Stimulated activated CD8-positive, alpha-beta memory T cell treated with anti-CD3 and anti-CD28 coated beads, Interleukin-2, amount 100 ng/mL, for 48 hours (primary cell): ENCODE results near the gene MAST2.

Source experiments
- DNase-seq, 2 donors: peaks; one replicate each; pipeline ENCODE4 v3.0.0-alpha.2; 2020; ENCODE audit warnings: low read depth in 2 of 2

MAST2 gene

GRCh38 chr1:45982359-45982758 lies 178.9 kb downstream of the MAST2 start:
- DNase-seq: no peak

DNA sequence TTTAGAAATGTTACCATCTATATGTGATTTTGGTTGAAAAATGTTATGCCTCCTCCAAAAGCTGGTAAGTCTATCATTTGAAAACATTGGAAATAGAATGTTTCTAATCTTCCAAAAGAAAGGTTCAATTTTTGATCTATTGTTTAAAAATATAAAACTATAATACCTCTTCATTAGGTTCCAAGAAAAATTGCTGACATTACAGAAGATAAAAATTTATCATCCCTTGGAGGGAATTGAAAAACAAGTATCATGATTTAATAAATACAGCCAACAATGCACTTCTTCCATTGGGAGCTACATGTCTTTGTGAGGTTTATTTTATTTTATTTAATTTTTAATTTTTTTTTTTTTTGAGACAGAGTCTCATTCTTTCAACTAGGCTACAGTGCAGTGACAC lies 180.6 kb downstream of the MAST2 start:
- no peak for DNase-seq

DNA sequence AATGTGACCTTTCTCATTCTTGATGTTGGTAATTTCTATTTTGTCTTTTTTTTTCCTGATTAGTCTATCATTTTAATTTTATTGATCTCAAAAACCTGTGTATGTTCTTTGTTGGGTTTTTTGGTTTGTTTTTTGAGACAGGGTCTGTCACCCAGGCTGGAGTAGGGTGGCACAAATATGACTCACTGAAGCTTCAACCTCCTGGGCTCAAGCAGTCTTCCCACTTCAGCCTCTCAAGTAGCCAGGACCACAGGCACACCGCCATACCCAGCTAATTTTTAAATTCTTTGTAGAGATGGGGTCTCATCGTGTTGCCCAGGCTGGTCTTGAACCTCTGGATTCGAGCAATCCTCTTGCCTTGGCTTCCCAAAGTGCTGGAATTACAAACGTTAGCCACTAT lies 183.8 kb downstream of the MAST2 start:
- DNase-seq: no peak

- no peak for DNase-seq
These were observed 185.8 kb downstream of the MAST2 start for GRCh38 chr1:45989249-45989648.

DNA sequence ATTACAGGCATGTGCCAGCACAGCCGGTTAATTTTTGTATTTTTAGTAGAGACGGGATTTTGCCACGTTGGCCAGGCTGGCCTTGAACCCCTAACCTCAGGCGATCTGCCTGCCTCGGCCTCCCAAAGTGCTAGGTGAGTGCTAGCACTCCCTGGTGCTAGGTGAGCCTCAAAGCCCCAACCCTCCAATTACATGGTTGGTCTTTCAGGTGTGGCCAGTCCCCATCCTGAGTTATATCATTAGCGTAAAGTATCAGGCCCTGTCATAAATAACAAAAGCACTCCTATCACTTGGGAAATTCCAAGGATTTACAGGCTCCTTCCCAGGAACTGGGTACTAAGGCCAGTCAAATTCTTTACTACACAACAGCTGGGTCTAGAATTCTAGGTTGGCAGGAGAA lies 191.0 kb downstream of the MAST2 start:
- DNase-seq: no peak

DNA sequence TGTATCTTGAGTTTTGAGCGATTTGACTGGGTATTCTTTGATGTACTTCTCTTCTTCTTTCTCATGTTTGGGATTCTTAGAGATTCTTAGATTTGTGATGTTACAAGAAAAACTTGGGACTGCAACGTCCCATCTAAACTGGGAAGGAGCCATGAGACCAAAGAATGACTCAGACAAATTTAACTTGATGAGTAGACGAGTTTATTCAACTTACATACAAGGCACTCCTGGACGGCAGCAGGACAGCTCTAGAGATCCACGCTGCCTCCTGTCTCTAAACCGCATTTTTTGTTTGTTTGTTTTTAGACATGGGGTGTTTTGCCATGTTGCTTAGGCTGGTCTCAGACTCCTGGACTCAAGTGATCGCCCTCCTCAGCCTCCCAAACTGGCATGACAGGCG lies 191.9 kb downstream of the MAST2 start:
- DNase-seq: no peak

GRCh38 chr1:45998020-45998617 lies 194.7 kb downstream of the MAST2 start:
- no peak for DNase-seq

GRCh38 chr1:45999507-45999906 lies 196.1 kb downstream of the MAST2 start:
- no peak for DNase-seq

DNA sequence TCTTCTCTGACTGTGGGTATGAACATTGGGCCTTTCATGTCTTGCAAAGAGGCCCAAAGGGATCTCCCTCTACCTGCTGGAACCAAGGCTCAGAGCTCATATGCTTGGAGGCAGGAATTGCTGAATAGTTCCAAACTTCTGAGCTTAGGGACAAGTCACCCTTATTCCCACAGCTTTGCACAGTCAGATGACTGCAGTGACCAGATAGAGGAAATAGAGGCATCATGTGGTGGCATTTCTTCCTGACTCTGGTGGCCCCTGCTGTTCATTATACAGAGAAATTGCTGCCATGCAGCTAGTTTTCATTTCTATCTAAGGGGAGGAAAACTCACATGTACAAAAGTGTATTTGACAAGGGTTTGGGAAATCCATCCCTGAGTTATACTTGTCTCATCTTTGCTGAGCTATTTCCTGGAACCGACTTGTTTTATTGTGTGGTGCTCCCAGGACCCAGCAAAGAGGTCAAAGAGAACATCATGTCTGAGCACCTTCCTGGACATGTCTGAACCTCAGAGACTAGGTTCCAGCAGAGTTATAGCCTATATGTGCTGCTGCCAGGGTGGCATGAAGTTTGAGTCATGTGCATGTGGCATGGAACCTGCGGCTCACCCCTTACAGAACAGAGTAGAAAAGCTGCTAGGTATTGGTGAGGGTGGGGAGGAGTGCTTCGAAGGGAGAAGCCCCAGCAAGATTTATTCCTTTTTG lies 197.8 kb downstream of the MAST2 start:
- DNase-seq: no peak

- no peak for DNase-seq
These were observed 199.2 kb downstream of the MAST2 start for GRCh38 chr1:46002551-46003150.

DNA sequence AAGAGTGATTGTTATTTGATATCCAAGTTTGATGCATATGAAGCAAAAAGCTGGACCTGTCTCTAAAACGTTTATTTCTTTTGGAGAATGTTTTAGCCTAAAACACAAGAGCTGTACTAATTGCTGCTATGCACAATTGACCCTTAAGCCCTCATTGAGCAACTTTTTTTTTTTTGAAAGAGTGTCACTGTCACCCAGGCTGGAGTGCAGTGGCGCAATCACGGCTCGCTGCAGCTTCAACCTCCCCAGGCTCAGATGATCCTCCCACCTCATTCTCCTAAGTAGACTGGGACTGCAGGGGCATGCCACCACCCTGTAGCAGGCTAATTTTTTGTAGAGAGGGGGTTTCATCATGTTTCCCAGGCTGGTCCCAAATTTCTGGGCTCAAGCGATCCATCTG lies 199.9 kb downstream of the MAST2 start:
- no peak for DNase-seq

DNA sequence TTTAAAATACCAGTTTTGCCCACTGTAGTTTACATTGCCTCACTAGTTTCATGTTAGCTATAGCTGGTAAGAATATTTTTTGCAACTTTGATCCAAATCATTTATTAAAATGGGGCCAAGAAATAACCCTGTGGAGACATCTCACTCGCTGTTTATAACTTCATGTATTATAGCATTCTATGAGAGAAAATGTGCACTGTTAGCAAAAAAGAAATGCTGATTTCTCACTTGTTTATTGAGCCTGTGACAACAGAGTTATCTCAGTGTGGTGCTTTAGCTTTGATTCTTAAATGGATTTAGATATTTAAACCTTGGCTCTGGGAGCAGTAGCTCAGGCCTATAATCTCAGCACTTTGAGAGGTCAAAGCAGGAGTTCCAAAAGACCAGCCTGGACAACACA lies 201.1 kb downstream of the MAST2 start:
- no peak for DNase-seq

- no peak for DNase-seq
These were observed 202.2 kb downstream of the MAST2 start for GRCh38 chr1:46005594-46005993.

DNA sequence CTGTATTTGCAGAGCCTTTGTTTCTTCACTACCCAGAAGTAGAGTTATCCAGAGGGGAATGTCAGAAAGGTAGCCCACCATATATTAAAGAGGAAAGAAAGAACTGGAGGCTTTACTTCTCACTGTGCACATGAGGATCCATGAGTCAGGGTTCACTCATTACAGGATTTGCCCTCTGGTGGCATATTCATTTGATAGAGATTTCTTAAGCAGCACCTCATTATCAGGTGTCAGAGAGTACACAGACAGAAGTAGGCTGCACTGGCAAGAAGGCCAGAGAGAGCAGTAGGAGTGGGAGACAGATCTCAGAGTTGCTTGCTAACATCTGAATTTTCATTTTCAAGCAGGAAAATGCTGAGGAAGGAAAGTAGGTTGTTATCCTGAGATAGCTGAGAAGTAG lies 205.2 kb downstream of the MAST2 start:
- no peak for DNase-seq

DNA sequence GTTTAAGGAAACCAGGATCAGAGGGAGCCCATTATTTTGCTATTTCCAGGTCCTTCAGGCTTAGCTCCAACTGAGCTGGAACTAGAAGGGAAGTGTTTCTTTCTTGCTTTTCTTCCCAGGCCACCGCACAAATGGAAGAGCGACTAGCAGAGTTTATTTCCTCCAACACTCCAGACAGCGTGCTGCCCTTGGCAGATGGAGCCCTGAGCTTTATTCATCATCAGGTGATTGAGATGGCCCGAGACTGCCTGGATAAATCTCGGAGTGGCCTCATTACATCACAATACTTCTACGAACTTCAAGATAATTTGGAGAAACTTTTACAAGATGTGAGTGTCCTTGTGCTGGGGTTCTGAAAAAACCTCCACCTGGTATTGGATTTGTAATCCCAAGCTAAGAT lies 207.2 kb downstream of the MAST2 start:
- DNase-seq: no peak

DNA sequence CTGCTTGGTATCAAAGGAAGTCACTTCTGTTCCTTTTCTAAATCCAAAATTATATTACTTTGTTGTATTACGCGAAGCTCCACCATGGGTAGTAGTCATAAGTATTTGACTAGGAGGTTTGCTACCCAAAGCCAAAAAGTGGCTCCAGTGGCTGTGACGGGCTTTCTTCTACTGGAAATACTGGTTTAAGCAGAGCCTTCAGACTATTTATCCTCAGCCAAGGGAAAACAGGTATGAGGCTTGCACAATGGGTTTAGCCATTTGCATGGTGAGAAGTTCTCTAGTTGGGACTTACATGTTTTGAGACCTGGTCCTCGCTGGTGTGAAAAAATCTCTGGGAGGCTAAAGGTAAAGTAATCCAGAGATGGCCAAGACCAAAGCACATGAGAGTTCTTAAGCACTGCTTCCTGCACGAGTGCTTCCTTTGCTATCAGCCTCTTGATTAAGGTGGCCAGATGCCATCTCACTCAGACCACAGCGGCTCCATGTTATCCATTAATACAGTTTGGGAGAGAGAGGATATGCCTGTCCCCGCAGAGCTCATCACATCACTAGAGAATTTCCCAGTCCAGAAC lies 207.8 kb downstream of the MAST2 start:
- DNase-seq: no peak

DNA sequence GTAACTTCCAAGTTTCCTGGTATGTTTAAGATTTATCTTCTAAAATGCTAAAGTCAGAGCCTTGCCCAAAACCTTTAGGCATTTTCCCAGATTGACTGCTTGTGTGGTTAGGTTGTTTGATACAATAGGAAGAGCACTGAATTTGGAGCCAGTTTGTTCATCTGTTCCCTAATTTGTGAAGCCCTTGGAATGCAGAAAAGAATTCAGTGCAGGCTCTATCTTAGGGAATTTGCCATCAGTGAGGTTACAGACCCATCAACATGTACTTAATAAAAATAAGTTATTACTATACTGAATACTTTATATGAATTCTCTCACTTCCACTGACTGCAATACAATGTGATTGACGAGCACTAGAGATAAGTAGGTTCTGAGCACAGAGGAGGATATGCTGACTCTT lies 208.8 kb downstream of the MAST2 start:
- DNase-seq: no peak

DNA sequence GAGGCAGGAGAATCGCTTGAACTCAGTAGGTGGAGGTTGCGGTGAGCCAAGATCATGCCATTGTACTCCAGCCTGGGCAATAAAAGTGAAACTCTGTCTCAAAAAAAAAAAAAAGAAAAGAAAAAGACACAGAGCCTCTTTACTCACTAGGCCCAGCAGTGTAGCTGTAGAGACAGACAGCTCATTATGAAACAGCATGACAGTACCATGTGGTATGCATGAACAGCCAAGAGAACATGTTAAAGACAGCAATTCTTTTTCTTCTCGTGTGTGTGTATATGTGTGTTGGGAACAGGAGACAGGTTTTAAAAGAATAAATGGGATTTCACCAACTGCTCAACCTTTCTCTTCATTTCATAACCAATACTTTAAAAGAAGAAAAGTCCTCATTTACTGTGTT lies 210.2 kb downstream of the MAST2 start:
- no peak for DNase-seq

DNA sequence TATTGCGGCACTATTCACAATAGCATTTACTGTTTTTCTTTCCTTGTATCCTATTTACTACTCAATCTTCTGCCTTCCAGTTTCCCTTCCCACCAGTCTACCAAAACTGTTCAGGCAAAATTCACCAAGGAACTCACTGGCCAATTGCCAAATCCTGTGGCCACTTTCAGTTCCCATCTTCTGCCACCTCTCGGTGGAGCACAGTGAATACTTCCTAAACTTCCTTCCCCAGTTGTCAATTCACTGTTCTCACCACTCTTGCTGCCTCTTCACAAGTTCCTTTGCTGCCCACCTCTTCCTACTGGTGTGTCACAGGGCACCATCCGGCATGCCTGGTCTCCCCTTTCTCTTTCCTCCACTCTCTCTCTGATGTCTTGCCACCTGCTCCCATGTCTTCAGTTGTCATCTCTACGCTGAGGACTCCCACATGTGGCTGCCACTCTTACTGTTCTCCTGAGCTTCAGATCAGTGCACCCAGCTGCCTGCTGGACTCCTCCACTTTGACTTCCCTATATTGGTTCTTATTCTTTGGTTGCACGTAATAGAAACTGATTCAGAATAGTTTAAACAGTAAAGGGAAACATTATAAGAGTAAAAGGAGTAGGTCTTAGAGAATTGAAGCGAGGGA lies 214.6 kb downstream of the MAST2 start:
- DNase-seq: no peak

- no peak for DNase-seq
These were observed 215.9 kb downstream of the MAST2 start for GRCh38 chr1:46019348-46019747.

DNA sequence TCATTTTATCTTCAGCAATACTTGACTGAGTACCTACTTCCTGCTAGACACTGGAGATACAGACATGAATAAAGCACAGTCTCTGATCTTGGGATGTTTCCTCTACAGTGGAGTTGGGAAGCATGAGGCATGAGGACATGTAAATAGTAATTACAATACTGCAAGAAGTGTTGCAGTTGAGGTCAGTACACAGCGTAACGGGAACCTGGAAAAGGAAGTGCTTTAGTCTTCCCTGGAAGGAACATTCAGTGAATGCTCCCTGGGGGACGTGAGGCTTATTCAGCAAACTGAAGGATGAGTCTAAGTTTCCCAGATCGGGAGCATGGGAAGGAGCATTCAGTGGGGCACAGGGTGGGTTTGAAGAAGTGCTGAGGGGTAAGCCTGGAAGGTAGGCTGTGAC lies 216.6 kb downstream of the MAST2 start:
- DNase-seq: no peak
